Fibroblast of villous mesenchyme (primary cell): ENCODE results near the gene SPAG7. TPM values are rescaled to one million over a fixed set of nuclear protein-coding genes. Genes with fewer than 3 reads are reported as not detected.
"Not testable (repeated sequence)": the region's sequence is repeated elsewhere in the genome, so short reads cannot be mapped to it uniquely, and the experiment has no call there.

ENCODE experiments used
- DNase-seq: peaks from one replicate; pipeline ENCODE4 v3.0.0-alpha.2; 2010; ENCODE audit warnings: low read depth
- H3K4me3 ChIP-seq: 2 replicates; pipeline ENCODE4 v1.5.1; 2011; ENCODE audit warnings: low read depth, mild to moderate bottlenecking, low read length
- total RNA-seq: library from RNA; depleted of rRNA; stranded (reverse); fragments of >200 nt; gene quantifications from 2 replicates; pipeline ENCODE4 v1.2.3, GENCODE V29; 2012
- TF ChIP-seq, protein P1 (sequence below): IDR thresholded peaks from 2 replicates; pipeline ENCODE4 v1.5.1; 2012; ENCODE audit warnings: low read depth, mild to moderate bottlenecking, low read length; ENCODE audit not compliant: insufficient read depth

SPAG7 gene
- total RNA-seq, 1 donor: 34.5 TPM

DNA sequence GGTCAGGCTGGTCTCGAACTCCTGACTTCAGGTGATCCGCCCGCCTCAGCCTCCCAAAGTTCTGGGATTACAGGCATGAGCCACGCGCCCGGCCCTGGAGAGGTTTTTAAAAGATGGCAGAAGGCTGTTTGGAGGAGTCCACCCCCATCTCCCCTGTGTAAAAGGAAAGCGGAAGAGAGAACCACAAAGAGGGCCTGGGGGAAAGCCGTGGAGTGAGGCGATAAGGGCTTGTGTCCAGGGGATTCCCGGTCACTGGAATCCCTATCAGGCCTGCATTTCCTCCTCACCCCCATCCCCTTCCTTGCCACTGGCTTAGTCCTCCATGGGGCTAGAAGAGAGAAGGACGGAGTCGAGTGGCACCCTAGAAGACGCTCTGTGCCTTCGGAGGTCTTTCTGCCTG, 35.7 kb downstream of the SPAG7 start, which contains the start of gene GP1BA:
Gene GP1BA, plus strand, starts transcription at position 315 of the 400 bp plus-strand sequence. CDS start 328 bp downstream, outside the sequence.
- TF ChIP-seq, protein P1, sequence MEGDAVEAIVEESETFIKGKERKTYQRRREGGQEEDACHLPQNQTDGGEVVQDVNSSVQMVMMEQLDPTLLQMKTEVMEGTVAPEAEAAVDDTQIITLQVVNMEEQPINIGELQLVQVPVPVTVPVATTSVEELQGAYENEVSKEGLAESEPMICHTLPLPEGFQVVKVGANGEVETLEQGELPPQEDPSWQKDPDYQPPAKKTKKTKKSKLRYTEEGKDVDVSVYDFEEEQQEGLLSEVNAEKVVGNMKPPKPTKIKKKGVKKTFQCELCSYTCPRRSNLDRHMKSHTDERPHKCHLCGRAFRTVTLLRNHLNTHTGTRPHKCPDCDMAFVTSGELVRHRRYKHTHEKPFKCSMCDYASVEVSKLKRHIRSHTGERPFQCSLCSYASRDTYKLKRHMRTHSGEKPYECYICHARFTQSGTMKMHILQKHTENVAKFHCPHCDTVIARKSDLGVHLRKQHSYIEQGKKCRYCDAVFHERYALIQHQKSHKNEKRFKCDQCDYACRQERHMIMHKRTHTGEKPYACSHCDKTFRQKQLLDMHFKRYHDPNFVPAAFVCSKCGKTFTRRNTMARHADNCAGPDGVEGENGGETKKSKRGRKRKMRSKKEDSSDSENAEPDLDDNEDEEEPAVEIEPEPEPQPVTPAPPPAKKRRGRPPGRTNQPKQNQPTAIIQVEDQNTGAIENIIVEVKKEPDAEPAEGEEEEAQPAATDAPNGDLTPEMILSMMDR: no peak
- DNase-seq: no peak
- no peak within 1 kb of the TSS for H3K4me3 ChIP-seq

DNA sequence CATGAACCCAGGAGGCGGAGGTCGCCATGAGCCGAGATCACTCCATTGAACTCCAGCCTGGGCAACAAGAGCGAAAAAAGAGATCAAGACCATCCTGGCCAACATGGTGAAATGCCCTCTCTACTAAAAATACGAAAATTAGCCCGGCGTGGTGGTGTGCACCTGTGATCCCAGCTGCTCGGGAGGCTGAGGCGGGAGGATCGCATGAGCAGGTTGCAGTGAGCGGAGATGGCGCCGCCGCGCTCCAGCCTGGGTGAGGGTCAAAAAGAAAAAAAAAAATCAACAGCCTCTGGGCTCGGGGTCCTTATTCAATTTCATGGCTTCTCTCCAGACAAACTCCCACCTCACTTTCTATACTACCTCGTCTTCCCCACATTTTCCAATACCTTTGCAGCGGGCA, 38.7 kb downstream of the SPAG7 start:
- no peak overlapping the region for H3K4me3 ChIP-seq
- TF ChIP-seq, protein P1: no peak

DNA sequence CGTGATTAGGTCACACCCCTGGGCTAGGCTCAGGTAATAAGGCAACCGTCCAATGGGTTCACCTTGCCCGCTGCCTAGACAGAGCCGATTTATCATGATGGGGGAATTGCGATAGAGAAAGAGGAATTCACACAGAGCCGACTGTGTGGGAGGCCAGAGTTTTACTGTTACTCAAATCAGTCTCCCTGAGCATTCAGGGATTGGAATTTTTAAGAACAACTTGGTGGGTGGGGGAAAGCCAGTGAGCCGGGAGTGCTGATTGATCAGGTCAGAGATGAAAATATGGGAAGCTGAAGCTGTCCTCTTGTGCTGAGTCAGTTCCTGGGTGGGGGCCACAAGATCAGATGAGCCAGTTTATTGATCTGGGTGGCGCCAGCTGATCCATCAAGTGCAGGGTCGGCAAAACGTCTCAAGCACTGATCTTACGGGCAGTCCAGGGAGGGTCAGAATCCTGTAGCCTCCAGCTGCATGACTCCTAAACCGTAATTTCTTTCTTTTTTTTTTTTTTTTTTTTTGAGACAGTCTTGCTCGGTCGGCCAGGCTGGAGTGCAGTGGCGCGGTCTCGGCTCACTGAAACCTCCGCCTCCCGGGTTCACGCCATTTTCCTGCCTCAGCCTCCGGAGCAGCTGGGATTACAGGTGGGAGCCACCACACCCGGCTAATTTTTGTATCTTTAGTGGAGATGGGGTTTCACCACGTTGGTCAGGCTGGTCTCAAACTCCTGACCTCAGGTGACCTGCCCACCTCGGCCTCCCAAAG, 40.9 kb downstream of the SPAG7 start:
- not testable (repeated sequence) for DNase-seq, H3K4me3 ChIP-seq

More for the DNA sequence above, 38.7 kb downstream of the SPAG7 start:
- no peak for DNase-seq

DNA sequence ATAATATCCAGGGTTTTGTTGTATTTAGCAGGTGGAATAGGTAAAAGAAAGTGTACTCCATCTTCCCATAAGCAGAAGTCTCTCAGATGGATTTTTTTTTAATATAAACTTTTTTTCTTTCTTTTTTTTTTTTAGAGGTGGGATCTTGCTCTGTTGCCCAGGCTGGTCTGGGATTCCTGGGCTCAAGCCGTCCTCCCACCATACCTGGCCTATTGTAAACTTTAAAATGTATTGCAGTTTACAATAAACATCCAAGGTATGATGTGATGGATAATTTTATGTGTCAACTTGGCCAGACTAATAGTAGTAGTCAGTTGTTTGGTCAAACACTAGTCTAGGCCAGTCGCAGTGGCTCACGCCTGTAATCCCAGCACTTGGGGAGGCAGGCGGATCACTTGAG, 46.3 kb downstream of the SPAG7 start:
- TF ChIP-seq, protein P1: no peak
- H3K4me3 ChIP-seq: no peak overlapping the region
- no peak for DNase-seq

DNA sequence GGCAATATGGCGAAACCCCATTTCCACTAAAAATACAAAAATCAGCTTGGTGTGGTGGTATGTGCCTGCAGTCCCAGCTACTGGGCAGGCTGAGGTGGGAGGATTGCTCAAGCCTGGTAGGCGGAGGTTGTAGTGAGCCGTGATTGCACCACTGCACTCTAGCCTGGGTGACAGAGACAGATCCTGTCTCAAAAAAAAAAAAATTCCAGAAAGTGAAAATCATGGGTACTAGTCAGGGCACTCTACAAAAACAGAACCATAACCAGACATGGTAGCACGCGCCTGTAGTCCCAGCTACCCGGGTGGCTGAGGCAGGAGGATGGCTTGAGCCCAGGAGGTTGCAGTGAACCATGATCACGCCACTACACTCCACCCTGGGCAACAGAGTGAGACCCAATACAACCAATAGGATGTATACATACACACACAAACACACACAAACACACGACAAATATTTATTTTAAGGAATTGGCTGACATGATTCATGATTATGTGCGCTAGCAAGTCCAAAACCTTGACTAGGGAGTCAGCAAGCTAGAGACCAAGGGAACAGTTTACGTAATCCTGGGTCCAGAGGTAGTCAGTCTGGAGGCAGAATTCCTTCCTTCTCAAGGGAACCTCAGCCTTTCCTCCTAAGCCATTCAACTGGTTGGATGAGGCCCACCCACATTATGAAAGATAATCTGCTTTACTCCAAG, 47.1 kb downstream of the SPAG7 start:
- peak; percentile 80 for DNase-seq
- H3K4me3 ChIP-seq: no peak overlapping the region
- TF ChIP-seq, protein P1: no peak

DNA sequence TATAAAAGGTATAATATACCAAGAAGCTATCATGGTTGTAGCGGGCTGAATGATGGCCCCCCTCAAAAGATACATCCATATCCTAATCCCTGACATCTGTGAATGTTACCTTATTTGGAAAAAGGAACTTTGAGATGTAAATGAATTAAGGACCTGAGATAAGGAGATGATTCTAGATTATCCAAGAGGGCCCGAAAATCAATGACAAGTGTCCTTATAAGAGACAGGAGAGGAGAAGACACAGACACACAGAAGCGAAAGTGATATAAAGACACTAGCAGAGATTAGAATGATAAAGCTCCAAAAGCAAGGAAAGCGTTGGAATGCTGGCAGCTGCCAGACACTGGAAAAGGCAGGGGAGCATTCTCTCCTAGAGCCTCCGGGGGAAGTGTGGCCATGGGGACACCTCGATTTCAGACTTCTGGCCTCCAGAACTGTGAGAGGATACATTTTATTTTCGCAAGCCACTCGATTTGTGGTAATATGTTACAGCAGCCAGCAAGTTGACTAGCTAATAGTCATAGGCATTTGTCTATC, 48.0 kb downstream of the SPAG7 start:
- TF ChIP-seq, protein P1: no peak
- no peak overlapping the region for H3K4me3 ChIP-seq
- peak; percentile 16 for DNase-seq

DNA sequence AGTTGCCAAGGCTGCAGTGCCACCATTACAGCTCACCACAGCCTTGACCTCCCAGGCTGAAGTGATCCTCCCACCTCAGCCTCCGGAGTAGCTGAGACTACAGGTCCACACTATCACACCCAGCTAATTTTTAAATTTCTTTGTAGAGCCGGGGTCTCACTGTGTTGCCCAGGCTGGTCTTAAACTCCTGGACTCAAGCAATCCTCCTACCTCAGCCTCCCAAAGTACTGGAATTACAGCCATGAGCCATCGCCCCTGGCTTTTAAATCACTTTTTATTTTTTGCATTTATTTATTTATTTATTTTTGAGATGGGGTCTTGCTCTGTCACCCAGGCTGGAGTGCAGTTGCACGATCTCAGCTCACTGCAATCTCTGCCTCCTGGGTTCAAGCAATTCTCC, 53.1 kb downstream of the SPAG7 start:
- DNase-seq, H3K4me3 ChIP-seq: not testable (repeated sequence)
